ENCODE measurements around the gene SEMA4D. TPM values are rescaled to one million over a fixed set of nuclear protein-coding genes. Genes with fewer than 3 reads are reported as not detected.

The SEMA4D gene
- polyA plus RNA-seq, 1 donor from 2014 or later = 34.0 TPM

GRCh38 chr9:89367281-89367680 is 130.6 kb downstream of the SEMA4D start:
- Histone ChIP-seq H3K27me3 (ENCODE audit: insufficient read depth, low read depth, low read length) (no peaks in the 10 kb centered on the region), H3K9ac (ENCODE audit: low read length) (no peak overlapping the region), H2AFZ (ENCODE audit: low read depth, low read length) (no peak overlapping the region), H3F3A (ENCODE audit: insufficient read depth, low read length, poor library complexity, severe bottlenecking) (no peaks in the 10 kb centered on the region), H3K9me3 (ENCODE audit: low read length) (no peaks in the 10 kb centered on the region), H3K79me2 (replicated peaks; ENCODE audit: insufficient read depth, low read length) (no peaks in the 10 kb centered on the region), H3K4me2 (ENCODE audit: low read length) (no peak overlapping the region), H3K9me2 (ENCODE audit: insufficient read depth, low read length) (no peaks in the 10 kb centered on the region), H3K36me3 (ENCODE audit: insufficient read depth, low read length) (no peaks in the 10 kb centered on the region), H3K4me3 (ENCODE audit: low read length) (no peak overlapping the region), H3K27ac (ENCODE audit: low read length) (no peak overlapping the region), H4K20me1 (ENCODE audit: insufficient read depth) (no peaks in the 10 kb centered on the region)
- TF ChIP-seq RAD21 (conservative IDR thresholded peaks at IDR 0.05) (no peak), REST (IDR thresholded peaks at IDR 0.05; ENCODE audit: borderline replicate concordance) (no peak), POLR2AphosphoS5 (IDR thresholded peaks at IDR 0.05) (peak; percentile 1)

- no peaks in the 10 kb centered on the region for H3K27me3 ChIP-seq (ENCODE audit: insufficient read depth, low read depth, low read length)
- no peaks in the 10 kb centered on the region for H3K9me2 ChIP-seq (ENCODE audit: insufficient read depth, low read length)
- H3K36me3 ChIP-seq (ENCODE audit: insufficient read depth, low read length) = peaks cover 2% of the 10 kb centered on the region
- H3K9ac ChIP-seq (ENCODE audit: low read length) = no peak overlapping the region
- H3F3A ChIP-seq (ENCODE audit: insufficient read depth, low read length, poor library complexity, severe bottlenecking) = no peaks in the 10 kb centered on the region
- TF ChIP-seq EP300 (conservative IDR thresholded peaks at IDR 0.05; ENCODE audit: poor library complexity, severe bottlenecking) (no peak), TAF1 (IDR thresholded peaks at IDR 0.05; ENCODE audit: low read depth) (no peak), REST (IDR thresholded peaks at IDR 0.05; ENCODE audit: borderline replicate concordance) (no peak), SMC3 (conservative IDR thresholded peaks at IDR 0.05; ENCODE audit: poor library complexity) (no peak), EZH2 (IDR thresholded peaks at IDR 0.05; ENCODE audit: borderline replicate concordance, insufficient read depth, low read length, poor library complexity, severe bottlenecking) (no peak), CTCF (IDR thresholded peaks at IDR 0.05; ENCODE audit: poor library complexity, severe bottlenecking) (no peak), POLR2AphosphoS5 (IDR thresholded peaks at IDR 0.05) (no peak), MXI1 (conservative IDR thresholded peaks at IDR 0.05; ENCODE audit: poor library complexity, severe bottlenecking) (no peak), RAD21 (conservative IDR thresholded peaks at IDR 0.05) (no peak)
- H4K20me1 ChIP-seq (ENCODE audit: insufficient read depth) = no peaks in the 10 kb centered on the region
- no peak overlapping the region for H3K4me3 ChIP-seq (ENCODE audit: low read length)
- no peak overlapping the region for H3K27ac ChIP-seq (ENCODE audit: low read length)
- no peak overlapping the region for H3K4me2 ChIP-seq (ENCODE audit: low read length)
- no peaks in the 10 kb centered on the region for H3K79me2 ChIP-seq (replicated peaks; ENCODE audit: insufficient read depth, low read length)
- no peaks in the 10 kb centered on the region for H3K9me3 ChIP-seq (ENCODE audit: low read length)
- no peak overlapping the region for H2AFZ ChIP-seq (ENCODE audit: low read depth, low read length)
Observed at GRCh38 chr9:89366711-89367110, 131.2 kb downstream of the SEMA4D start.
